Measurements from ENCODE around the gene JCAD. TPM values are rescaled to one million over a fixed set of nuclear protein-coding genes. Genes with fewer than 3 reads are reported as not detected.

JCAD gene
- total RNA-seq, 1 experiment from 2014 or later = 40.7 TPM

DNA sequence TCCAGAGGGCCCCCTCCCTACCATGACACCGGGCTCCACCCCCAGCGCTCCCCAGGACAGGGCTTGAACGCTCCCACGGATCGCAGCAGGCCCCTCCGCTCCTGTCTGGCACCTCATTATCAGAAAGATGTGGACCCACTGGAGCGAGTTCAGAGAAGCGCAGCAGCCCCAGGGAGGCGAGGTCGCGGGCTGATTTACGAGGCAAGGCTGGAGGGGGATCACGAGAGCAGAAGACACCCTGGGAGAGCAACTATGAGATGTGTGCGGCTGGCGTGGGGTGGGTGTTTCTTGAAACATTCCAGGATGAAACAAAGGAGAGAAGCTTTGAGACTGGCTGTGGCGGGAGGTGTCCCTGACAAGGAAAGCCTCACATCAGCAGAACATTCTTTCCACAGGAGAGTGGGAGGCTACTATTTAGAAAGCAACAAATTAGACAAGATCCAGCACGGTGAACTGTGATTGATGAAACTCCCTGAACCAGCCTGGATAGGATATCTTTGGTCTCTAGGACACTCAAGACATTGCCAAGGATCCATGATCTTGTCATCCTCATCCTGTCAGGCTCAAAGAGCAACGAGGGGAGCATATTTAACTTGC lies 66.0 kb downstream of the JCAD start:
- BruUV-seq (replicated peaks) = no TSS peak
- Histone ChIP-seq H3K9me3 (ENCODE audit: control insufficient read depth, insufficient read depth, low read depth, low read length) (no peaks in the 10 kb centered on the region), H3K27ac (ENCODE audit: low read length) (no peak overlapping the region), H3K36me3 (ENCODE audit: control insufficient read depth, insufficient read depth, low read length) (no peaks in the 10 kb centered on the region), H3K4me1 (ENCODE audit: control insufficient read depth, insufficient read depth, low read length) (no peaks in the 10 kb centered on the region), H3K4me3 (ENCODE audit: low read depth in 2 of 2, low read length in 2 of 2) (no peak overlapping the region), H3K27me3 (ENCODE audit: control insufficient read depth, insufficient read depth, low read length) (no peaks in the 10 kb centered on the region)
- in situ Hi-C loops (cut with HindIII; ENCODE audit: low pct_unique_long_range_greater_than_20kb, low sequenced_read_pairs) = no loop called here
- ATAC-seq (no peak), DNase-seq (ENCODE audit: low read depth, low spot score) (no peak)
- TF ChIP-seq POLR2AphosphoS5 (IDR thresholded peaks at IDR 0.05; ENCODE audit: low read depth, low read length) (no peak), TCF7L2 (IDR thresholded peaks at IDR 0.05; ENCODE audit: low read depth, low read length) (no peak), SIN3A (IDR thresholded peaks at IDR 0.05; ENCODE audit: borderline replicate concordance, insufficient read depth, low read depth, low read length) (no peak)
- TF ChIP-seq, protein P1, sequence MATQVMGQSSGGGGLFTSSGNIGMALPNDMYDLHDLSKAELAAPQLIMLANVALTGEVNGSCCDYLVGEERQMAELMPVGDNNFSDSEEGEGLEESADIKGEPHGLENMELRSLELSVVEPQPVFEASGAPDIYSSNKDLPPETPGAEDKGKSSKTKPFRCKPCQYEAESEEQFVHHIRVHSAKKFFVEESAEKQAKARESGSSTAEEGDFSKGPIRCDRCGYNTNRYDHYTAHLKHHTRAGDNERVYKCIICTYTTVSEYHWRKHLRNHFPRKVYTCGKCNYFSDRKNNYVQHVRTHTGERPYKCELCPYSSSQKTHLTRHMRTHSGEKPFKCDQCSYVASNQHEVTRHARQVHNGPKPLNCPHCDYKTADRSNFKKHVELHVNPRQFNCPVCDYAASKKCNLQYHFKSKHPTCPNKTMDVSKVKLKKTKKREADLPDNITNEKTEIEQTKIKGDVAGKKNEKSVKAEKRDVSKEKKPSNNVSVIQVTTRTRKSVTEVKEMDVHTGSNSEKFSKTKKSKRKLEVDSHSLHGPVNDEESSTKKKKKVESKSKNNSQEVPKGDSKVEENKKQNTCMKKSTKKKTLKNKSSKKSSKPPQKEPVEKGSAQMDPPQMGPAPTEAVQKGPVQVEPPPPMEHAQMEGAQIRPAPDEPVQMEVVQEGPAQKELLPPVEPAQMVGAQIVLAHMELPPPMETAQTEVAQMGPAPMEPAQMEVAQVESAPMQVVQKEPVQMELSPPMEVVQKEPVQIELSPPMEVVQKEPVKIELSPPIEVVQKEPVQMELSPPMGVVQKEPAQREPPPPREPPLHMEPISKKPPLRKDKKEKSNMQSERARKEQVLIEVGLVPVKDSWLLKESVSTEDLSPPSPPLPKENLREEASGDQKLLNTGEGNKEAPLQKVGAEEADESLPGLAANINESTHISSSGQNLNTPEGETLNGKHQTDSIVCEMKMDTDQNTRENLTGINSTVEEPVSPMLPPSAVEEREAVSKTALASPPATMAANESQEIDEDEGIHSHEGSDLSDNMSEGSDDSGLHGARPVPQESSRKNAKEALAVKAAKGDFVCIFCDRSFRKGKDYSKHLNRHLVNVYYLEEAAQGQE (IDR thresholded peaks at IDR 0.05; ENCODE audit: insufficient read depth in 1 of 2, low read depth in 2 of 2, low read length in 1 of 2) = no peak
- TF ChIP-seq, protein P2, sequence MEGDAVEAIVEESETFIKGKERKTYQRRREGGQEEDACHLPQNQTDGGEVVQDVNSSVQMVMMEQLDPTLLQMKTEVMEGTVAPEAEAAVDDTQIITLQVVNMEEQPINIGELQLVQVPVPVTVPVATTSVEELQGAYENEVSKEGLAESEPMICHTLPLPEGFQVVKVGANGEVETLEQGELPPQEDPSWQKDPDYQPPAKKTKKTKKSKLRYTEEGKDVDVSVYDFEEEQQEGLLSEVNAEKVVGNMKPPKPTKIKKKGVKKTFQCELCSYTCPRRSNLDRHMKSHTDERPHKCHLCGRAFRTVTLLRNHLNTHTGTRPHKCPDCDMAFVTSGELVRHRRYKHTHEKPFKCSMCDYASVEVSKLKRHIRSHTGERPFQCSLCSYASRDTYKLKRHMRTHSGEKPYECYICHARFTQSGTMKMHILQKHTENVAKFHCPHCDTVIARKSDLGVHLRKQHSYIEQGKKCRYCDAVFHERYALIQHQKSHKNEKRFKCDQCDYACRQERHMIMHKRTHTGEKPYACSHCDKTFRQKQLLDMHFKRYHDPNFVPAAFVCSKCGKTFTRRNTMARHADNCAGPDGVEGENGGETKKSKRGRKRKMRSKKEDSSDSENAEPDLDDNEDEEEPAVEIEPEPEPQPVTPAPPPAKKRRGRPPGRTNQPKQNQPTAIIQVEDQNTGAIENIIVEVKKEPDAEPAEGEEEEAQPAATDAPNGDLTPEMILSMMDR (IDR thresholded peaks at IDR 0.05) = no peak
- CTCF ChIA-PET = no interaction called here
- intact Hi-C loops (cut with micrococcal nuclease; ENCODE audit: unreplicated experiment) = no loop called here
- POLR2A ChIA-PET = no interaction called here

DNA sequence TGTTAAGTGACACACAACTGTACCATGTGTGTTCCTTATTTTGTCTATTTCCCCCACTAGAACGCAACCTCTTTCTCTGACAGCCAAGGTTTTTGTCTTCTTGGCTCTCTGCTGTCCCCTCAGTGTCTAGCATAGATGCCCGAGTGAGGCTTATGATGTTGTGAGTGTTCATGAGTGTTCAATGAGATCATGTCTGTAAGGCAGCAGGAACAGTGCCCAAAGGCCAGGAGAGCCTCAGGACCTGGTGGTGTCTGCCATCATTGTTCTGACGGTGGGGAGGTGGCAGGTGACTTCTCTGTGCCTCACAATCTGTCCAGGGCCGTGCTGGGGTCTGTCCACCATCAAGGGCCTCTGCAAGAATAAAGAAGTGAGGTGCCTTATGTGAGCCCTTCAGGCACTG lies 66.5 kb downstream of the JCAD start:
- Histone ChIP-seq H3K27ac (ENCODE audit: low read length) (no peak overlapping the region), H3K4me1 (ENCODE audit: control insufficient read depth, insufficient read depth, low read length) (no peaks in the 10 kb centered on the region), H3K36me3 (ENCODE audit: control insufficient read depth, insufficient read depth, low read length) (no peaks in the 10 kb centered on the region), H3K9me3 (ENCODE audit: control insufficient read depth, insufficient read depth, low read depth, low read length) (no peaks in the 10 kb centered on the region), H3K27me3 (ENCODE audit: control insufficient read depth, insufficient read depth, low read length) (no peaks in the 10 kb centered on the region), H3K4me3 (ENCODE audit: low read depth in 2 of 2, low read length in 2 of 2) (no peak overlapping the region)
- CTCF ChIA-PET = no interaction called here
- no peak for TF ChIP-seq SIN3A (IDR thresholded peaks at IDR 0.05; ENCODE audit: borderline replicate concordance, insufficient read depth, low read depth, low read length)
- DNase-seq (ENCODE audit: low read depth, low spot score) (no peak), ATAC-seq (no peak)
- BruUV-seq (replicated peaks) = no TSS peak
- POLR2A ChIA-PET = no interaction called here
- in situ Hi-C loops (cut with HindIII; ENCODE audit: low pct_unique_long_range_greater_than_20kb, low sequenced_read_pairs) = no loop called here
- intact Hi-C loops (cut with micrococcal nuclease; ENCODE audit: unreplicated experiment) = no loop called here

DNA sequence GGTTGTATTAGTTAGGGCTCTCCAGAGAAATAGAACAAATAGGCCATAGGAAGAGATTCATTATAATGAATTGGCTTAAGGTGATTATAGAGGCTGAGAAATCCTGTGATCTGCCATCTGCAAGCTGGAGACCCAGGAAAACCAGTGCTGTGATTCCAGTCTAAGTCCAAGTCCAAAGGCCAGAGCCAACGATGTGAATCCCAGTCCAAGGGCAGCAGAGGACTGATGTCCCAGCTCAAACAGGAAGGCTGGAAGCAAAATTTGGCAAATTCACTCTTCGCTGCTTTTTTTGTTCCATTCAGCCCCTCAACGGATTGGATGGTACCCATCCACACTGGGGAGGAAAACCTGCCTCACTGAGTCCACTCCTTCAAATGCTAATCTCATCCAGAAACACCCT lies 68.0 kb downstream of the JCAD start:
- no peaks in the 10 kb centered on the region for H3K4me1 ChIP-seq (ENCODE audit: control insufficient read depth, insufficient read depth, low read length)
- in situ Hi-C loops (cut with HindIII; ENCODE audit: low pct_unique_long_range_greater_than_20kb, low sequenced_read_pairs) = no loop called here
- H3K27ac ChIP-seq (ENCODE audit: low read length) = no peak overlapping the region
- ATAC-seq (no peak), DNase-seq (ENCODE audit: low read depth, low spot score) (no peak)
- CTCF ChIA-PET = no interaction called here
- TF ChIP-seq, protein P2 (IDR thresholded peaks at IDR 0.05) = no peak
- H3K36me3 ChIP-seq (ENCODE audit: control insufficient read depth, insufficient read depth, low read length) = no peaks in the 10 kb centered on the region
- intact Hi-C loops (cut with micrococcal nuclease; ENCODE audit: unreplicated experiment) = no loop called here
- no peaks in the 10 kb centered on the region for H3K27me3 ChIP-seq (ENCODE audit: control insufficient read depth, insufficient read depth, low read length)
- no peaks in the 10 kb centered on the region for H3K9me3 ChIP-seq (ENCODE audit: control insufficient read depth, insufficient read depth, low read depth, low read length)
- POLR2A ChIA-PET = no interaction called here
- BruUV-seq (replicated peaks) = no TSS peak
- H3K4me3 ChIP-seq (ENCODE audit: low read depth in 2 of 2, low read length in 2 of 2) = no peak overlapping the region

All from Panc1 (cell line).